Effector CD4-positive, alpha-beta T cell (primary cell): ENCODE results near the gene LHFPL3.

ENCODE experiments used
- DNase-seq: peaks from one replicate; pipeline ENCODE4 v3.0.0-alpha.2; 2020

LHFPL3 gene

GRCh38 chr7:104371980-104372357, 43.6 kb downstream of the LHFPL3 start:
- no peak for DNase-seq

DNA sequence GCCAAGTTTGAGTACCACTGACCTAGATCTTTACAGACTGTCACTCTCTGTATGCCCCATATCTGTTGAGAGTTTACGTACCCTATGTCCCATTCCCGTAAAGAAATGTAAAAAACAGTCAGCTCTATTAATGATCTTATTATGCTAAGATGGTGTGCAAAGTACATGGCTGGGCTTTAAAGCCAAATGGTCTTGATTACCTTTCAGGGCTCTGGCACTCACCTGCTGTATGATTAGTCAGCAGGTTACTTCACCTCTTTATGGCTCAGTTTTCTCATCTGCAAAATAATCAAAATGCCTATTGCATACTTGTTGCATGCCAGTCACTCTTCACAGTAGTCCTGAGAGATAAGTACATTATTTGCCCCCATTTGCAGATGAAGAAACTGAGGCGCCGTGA, 54.2 kb downstream of the LHFPL3 start:
- no peak for DNase-seq

DNA sequence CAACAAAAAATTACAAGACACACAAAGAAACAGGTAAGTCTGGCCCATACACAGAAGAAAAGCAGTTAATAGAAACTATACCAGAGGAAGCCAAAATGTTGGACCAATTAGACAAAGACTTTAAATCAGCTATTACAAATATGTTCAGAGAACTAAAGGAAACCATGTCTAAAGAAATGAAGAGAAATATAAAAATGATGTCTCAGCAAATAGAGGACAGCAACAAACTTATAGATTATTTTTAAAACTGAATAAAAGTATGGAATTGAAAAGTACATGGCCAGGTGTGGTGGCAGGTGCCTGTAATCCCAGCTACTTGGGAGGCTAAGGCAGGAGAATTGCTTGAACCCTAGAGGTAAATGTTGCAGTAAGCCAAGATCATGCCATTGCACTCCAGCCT, 58.5 kb downstream of the LHFPL3 start:
- DNase-seq, result no peak

DNA sequence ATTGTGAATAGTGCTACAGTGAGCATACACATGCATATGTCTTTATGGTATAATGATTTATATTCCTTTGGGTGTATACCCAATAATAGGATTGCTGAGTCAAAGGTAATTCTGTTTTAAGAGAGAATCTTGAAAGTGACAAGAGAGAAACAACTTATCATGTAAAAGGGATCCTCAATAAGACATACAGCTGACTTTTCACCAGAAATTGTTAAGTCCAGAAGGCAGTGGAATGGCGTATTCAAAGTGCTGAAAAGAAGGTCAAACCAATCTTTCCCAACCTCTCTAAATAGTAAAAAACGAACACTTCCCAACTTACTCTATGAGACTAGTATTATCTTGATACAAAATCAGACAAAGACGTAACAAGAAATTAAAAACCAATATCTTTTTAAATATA, 59.8 kb downstream of the LHFPL3 start:
- no peak for DNase-seq

- no peak for DNase-seq
These were observed 66.8 kb downstream of the LHFPL3 start for GRCh38 chr7:104395162-104395561.

GRCh38 chr7:104397442-104397841, 69.0 kb downstream of the LHFPL3 start:
- DNase-seq, result no peak

DNA sequence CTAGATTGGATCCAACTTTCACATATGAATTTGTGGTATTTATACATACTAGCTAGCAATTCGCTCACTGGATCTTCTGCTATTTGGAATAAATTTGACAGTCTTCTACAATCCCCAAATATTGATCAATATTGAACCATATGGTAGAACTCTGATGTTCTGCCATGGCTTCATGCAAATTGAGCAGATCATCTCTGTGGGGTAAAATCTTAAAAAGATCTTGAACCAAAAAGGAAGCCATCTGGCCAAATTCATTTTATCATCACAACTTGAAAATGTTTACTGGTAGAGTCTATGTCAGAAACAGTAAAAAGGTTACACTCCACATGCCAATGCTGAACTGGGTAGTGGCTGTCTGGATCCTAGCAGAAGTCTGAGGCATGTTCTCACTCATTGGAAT, 80.0 kb downstream of the LHFPL3 start:
- DNase-seq, result no peak

GRCh38 chr7:104410742-104411141, 82.3 kb downstream of the LHFPL3 start:
- no peak for DNase-seq

DNA sequence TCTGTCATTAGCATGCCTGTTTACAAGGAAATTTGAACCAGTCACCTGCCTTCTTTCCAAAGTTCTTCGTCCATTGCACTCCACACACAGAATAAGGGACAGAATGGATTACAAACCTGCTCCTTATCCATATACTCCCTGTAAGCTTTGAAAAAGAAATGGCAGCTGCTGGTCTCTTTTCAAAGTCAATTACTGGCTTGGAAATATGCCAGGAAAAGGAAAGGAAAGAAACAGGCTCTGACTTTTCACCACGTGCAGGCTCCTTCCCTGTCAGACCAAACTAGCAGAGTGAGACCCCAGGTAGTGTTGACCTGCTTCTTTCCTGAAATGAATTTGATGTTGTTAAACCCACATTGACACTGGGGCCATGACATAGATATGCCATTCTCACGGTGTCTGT, 84.5 kb downstream of the LHFPL3 start:
- DNase-seq, result no peak

DNA sequence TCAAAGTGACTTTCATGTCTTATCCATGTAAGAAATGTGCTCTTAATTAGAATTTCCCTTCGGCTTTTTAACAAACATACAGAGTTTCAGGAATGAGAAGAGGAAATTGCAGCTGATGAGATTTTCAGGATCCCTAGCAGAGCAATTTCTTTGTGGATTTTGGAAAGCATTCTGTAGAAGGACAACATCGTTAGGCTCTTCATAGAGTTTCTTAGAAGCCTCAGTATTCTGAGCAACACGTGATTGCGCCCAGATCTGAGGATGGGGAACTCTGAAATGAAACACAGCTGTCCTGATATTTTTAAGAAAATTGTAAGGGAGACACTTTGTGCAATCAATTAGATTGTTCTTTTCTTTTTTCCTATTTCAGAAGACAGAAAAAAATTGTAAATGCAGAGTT, 85.8 kb downstream of the LHFPL3 start:
- no peak for DNase-seq

GRCh38 chr7:104415700-104416099, 87.3 kb downstream of the LHFPL3 start:
- no peak for DNase-seq

- DNase-seq, result no peak
These were observed 88.5 kb downstream of the LHFPL3 start for GRCh38 chr7:104416866-104417393.

DNA sequence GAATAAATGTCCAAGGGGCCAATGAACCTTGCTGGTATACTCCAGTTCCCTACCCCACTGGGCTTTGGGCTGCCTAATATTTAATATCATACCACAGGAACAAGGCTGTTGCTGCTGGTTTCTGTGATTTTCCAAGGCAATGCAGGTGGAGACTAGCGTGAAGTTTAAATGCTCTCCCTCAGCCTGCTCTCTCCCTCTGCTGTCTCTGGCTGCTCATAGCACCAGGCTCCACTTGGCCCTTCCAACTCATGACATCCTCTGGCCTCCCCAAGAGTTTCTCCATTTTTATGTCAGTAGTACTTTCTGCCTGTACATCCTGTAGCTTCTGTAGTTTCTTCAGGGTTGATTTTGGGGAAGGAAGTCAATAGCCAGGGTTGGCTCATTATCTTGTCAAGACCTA, 103.5 kb downstream of the LHFPL3 start:
- DNase-seq, result no peak

GRCh38 chr7:104434129-104434528, 105.7 kb downstream of the LHFPL3 start:
- no peak for DNase-seq

- DNase-seq, result no peak
These were observed 114.1 kb downstream of the LHFPL3 start for GRCh38 chr7:104442481-104442880.

- DNase-seq, result no peak
These were observed 115.6 kb downstream of the LHFPL3 start for GRCh38 chr7:104444017-104444416.

DNA sequence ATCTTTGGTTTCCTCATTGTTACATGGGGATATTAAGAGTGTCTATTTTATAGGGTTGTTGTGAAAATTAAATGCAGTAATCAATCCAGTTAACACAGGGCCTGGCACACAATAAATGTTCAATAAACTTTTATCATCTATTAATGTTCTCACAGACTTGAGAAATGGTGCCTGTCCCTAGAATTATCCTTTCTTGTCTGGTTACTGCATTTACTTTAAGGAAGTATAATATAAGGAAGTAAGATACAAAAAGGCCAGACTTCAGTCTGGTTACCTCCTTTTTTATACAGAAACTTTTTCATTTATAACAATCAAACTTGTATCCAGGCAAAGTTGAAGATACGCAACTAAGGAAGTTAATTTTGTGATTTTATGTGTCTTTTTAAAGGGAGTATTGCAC, 117.0 kb downstream of the LHFPL3 start:
- DNase-seq, result no peak

- DNase-seq, result no peak
These were observed 122.5 kb downstream of the LHFPL3 start for GRCh38 chr7:104450861-104451260.

- no peak for DNase-seq
These were observed 124.8 kb downstream of the LHFPL3 start for GRCh38 chr7:104453190-104453589.

DNA sequence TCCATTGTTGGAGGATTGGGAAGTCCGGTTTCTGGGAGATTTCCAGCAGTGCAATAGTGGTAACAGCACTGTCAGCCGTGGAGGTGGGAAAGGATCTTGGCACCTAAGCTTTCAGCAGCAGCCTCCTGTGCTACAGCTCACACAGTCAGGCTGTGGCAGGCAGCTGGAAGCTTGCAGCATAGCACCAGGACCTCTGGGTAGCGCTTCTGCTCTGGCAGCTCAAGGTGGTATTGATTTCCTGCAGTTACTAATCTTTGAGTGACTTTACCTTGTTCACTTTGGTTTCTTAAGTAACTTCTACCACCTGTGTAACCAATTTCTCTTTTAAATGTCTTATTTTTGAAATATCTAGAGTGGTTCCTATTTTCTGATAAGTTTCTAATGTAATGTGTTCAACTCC, 130.5 kb downstream of the LHFPL3 start:
- no peak for DNase-seq

DNA sequence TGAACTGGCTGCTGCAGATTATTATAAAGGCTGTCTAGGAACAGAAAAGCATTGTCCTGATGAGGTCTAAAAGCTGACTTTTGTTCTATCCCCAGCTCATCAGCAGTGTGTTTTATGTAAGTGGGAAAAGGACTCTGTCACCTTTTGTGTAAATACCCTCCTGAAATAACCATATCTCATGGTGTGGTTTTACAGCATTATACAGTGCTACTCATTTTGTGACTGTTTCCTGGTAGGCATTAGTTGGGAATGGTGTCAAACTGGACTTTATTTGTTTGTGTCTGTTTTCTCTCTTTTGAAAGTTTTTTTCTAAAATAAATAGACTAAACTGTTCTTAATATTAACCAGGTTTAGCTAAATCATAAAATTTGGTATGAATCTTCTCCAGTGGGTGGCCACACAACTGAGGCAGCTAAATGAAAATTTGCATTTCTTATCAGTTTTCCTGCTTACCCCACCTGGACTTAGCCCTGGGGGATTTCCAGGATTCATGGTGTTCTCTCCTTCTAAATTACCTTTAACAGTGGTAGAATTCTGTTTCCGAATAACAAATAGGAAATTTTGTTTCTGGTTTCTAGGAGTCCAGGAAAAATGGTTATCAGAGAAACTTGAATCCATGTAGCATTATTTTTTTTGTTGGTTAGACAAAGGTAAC, 140.9 kb downstream of the LHFPL3 start:
- DNase-seq, result no peak

DNA sequence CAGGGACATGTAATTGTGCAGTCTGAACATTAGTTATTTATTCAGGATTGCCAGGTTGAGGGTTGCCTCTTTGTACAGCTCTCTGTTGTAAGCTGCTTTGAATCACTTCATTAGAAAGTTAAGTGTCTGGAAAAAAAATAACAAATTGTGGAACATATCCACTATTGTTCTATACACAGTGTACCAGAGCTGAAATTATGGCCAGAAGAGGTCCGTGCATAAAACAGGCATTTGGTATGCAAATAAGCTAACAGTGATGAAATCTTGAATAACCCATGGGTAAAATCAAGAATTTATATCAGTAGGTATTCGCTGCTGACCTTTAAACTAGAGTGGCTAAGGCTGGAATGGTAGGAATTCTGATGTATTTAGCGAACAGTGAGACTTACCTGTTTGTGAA, 152.1 kb downstream of the LHFPL3 start:
- DNase-seq, result no peak

- no peak for DNase-seq
These were observed 154.1 kb downstream of the LHFPL3 start for GRCh38 chr7:104482362-104483037.

GRCh38 chr7:104486931-104487330, 158.5 kb downstream of the LHFPL3 start:
- DNase-seq, result no peak

- DNase-seq, result no peak
These were observed 159.2 kb downstream of the LHFPL3 start for GRCh38 chr7:104487642-104488041.
